GM18502 (cell line): ENCODE results near the gene SLC29A3.

ENCODE experiments used
- ATAC-seq: cut with Tn5 transposase; IDR thresholded peaks from one replicate; pipeline ENCODE4 v1.9.1; 2021; ENCODE audit warnings: mild to moderate bottlenecking; ENCODE audit not compliant: unreplicated experiment, poor library complexity

Gene SLC29A3

DNA sequence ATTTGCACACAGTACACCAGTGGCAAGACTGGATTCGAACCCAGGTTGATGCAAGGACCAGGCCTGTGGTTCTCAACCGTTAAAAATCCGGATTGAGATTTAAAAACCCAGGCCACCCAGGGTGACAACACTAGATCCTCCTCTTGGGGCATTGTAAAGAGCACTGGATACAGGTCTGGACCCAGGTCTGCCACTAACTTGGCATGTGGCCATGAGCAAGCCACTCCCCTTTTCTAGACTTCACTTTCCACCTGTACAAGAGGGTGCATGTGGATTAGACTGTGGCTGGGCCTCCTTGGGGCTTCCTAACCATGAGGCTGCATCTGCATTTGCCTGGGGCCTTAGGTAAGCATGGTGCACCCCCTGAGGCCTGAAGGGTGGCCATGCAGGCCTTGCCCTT lies 21.7 kb upstream of the SLC29A3 start:
- ATAC-seq: no peak

- ATAC-seq: no peak
Observed at GRCh38 chr10:71299071-71299785, 19.8 kb upstream of the SLC29A3 start.

- ATAC-seq: no peak
Observed at GRCh38 chr10:71300555-71301370, 18.3 kb upstream of the SLC29A3 start.

DNA sequence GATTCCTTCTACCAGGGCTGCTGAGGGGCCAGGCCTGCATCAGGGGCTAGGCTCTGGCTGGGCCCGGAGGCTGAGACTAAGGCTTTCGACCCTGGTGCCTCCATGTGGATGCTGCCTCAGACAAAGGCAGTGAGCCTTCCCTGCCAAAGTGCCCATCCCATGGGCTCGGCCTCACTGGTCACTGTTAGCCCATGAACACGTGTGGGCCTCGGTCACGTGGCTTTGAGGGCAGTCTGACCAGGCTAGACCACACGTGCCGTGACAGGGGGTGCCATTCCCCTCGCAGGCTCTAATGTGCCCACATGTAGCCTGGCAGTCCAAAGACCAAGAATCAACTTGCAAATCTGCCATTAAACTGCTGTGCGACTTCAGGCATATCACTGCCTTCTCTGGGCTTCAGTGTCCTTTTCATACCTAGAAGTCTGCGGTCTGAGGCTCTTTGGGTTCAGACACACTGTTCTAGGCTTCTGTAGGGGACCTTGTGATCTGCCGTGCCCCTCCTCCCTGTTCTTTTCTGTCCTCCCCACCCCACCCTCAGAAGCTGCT lies 17.6 kb upstream of the SLC29A3 start:
- ATAC-seq: no peak

DNA sequence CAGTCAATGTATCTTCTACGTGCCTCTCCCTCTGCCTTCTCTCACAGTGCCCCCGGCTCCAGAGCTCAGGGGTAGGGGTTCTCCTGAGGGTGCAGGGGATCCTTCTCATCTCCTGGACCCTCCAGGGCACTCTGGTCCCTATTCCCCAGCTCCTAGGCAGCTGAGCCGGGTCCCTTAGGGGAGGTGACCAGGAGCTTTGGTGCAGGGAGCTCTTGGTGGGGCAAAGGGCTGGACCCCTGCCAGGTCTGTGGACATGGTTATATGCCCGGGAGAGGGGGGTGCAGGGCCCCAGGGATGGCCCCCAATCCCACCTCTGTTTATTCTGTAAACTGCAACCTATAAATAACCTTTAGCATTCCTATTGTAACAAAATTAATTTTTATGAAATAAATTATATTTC lies 16.6 kb upstream of the SLC29A3 start:
- ATAC-seq: no peak

DNA sequence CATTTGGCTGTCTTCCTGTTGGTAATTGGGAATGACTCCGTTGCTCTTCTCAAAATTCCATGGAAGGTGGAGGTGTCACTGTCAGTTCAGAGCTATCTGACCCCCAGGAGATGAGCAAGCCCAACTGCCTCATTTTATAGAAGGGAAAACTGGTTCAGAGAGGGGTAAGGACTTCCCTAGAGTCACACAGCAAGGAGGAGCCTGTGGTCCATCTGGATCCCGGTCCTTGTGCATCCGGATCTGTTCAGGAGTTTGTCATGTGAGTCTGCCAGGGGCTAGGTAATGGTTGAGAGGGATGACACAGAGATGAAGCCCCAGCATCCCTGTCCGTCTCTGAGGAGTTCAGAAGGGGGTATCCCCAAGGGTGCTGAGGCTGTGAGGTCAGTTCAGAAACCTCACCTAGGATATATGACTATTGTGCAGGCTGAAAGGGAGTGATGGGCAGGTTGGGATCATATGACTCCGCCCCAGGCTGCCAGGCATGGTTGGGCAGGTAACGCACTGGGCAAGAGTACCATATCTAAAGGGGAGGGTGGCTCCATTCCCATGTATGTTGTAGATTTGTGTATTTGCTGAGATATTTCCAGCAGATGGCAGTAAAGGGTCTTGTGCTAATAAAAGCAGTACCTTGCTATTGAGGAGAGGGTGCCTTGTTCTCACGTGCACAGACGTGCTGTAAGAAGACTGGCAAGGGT lies 16.0 kb upstream of the SLC29A3 start:
- ATAC-seq: no peak

DNA sequence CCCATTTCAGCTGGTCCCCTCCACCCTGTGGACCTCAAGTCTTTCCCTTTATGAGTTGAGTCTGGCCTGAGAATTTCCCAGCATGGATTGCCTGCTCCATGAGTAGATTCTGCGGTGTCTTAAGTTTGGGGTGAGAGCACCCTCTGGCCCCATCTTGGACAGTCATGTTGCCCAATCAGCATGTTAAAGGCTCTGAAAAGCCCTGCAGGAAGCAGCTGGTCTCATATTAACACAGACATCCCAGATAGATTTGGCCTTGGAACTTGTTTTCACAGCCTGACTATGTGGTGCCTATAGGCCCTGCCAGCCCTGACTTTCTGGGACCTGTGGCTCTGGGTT lies 15.5 kb upstream of the SLC29A3 start:
- no peak for ATAC-seq

GRCh38 chr10:71304914-71305313 lies 14.1 kb upstream of the SLC29A3 start:
- no peak for ATAC-seq

DNA sequence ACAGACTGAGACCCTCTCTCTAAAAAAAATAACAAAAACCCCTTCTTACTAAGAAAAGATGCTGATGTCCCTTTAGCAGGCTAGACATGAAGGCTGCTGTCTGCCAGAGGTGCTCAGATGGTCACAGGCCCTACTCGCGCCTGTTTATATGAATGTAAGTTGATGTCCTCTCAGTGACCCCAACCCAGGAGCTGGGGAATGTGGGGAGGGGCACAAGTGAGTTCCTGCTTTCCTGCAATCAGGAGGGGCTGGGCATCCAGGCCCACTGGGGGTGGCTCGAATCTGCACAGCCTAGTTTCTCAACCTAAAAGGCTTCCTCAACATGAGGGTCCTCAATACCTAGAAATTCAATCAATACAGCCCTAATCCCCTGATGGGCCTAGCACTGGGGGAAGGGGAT lies 12.1 kb upstream of the SLC29A3 start:
- no peak for ATAC-seq

- ATAC-seq: no peak
Observed at GRCh38 chr10:71307469-71308085, 11.5 kb upstream of the SLC29A3 start.

DNA sequence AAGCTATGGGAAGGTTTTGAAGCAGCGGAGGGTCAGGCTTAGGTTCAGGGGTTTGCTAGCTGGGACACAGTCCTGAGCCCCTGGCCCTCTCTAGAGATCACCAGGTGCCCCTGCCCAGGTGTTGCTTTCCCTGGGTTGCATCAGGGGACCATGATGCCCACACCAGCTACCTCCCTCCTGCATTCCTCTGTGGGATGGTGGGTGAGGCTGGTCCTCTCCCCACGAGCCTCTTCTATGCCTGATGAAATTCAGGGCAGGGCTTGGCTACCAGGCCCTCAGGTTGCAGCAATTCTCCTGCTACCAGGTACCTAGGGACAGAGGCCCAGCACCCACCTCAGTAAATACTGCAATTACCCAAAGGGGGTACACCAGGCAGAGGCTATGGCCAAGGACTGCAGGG lies 10.8 kb upstream of the SLC29A3 start:
- no peak for ATAC-seq

DNA sequence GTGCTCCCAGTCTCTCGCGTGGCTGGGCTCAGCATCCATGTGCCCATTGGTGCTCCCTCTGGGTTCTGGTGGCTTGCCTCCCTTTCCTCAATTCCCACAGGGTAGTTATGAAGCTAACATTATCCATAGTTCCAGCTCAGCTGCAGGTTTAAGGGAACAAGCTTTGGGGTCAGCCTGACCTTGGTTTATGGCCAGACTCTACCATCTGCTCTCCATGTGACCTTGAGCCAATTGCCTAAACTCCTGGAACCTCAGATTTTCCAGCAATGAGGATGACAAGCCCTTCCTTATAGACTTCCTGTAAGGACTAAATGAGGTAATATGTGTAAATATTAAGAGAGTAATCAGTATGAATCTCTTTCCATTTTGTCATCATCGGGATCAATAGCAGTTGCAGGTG lies 10.1 kb upstream of the SLC29A3 start:
- no peak for ATAC-seq

- ATAC-seq: no peak
Observed at GRCh38 chr10:71309919-71310318, 9.1 kb upstream of the SLC29A3 start.

- no peak for ATAC-seq
Observed at GRCh38 chr10:71312220-71312619, 6.8 kb upstream of the SLC29A3 start.

- ATAC-seq: no peak
Observed at GRCh38 chr10:71312811-71313789, 6.0 kb upstream of the SLC29A3 start.

DNA sequence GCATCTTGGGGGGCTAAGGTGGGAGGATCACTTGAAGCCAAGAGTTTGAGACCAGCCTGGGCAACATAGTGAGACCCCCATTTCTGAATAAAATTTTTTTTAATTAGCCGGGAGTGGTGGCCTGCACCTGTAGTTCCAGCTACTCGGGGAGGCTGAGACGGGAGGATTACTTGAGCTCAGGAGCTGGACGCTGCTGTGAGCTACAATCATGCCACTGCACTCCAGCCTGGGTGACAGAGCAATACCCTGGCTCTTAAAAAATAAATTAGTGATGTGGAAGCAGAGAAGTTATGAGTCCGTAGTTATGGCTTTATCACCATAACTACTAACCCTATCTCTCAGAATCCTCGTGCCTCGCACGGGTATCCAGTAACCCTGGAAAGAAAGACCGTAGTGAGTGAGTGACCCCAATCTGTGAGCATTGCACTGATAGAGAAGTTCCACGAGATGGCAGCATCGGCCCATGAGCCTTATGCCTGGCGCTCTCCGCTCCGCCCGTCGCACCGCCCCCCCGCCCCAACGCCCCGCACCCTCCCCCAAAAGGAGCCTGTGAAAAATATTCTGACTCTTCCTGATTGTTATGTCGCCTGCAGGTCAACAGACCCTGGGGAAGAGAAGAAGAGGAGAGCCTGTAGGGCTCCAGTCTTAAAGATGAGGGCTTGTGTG lies 4.9 kb upstream of the SLC29A3 start:
- no peak for ATAC-seq

DNA sequence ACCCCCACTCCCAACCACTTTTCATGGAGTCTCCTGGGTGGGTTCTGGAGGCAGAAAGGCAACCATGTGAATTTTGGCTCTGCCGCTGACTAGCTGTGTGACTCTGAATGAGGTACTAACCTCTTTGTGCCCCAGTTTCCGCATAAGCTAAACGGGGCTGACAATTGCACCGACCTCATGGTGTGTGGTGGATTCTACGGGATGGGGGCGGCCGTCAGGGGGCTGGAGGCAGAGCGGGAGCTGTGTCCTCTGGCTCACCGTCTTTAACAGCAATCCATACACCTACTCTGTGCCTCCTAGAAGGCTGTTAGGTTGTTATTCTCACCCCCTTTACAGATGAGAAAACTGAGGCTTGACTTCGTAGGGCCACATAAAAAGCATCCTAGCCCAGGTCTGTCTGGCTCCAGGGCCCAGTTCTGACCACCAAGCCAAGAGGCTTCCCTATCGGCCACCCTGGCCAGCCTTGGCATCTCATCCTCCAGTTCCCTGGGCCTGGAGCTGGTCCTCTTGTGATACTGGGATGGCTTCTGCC lies 4.3 kb upstream of the SLC29A3 start:
- ATAC-seq: no peak

GRCh38 chr10:71316056-71316785 lies 2.8 kb upstream of the SLC29A3 start:
- ATAC-seq: no peak
